K562 (cell line): ENCODE results near the gene TMEM229B. TPM values are rescaled to one million over a fixed set of nuclear protein-coding genes. Genes with fewer than 3 reads are reported as not detected.

Experiments
- ATAC-seq: fragments of 200-7000 bp; cut with Tn5 transposase; 3 replicates; pipeline ENCODE4 v1.9.1; 2020; ENCODE audit warnings: moderate library complexity
- BruUV-seq: library from RNA; stranded (reverse); fragments of 400-500 nt; replicated peaks from 2 replicates; lab custom pipeline; 2021; lab: Mats Ljungman, UMichigan
- CTCF ChIA-PET: fragments of 300-600 bp; formaldehyde crosslinking; extraction: SDS; loops from one replicate; lab custom pipeline; 2021; ENCODE audit warnings: low intra/inter-chr PET ratio; lab: Yijun Ruan, JAX
- POLR2A ChIA-PET: fragments of 300-600, 350-650 bp; sonication (Branson Sonifier 250); formaldehyde crosslinking; extraction: SDS; loops from one replicate; lab custom pipeline; 2021; ENCODE audit warnings: antibody characterized with exemption, inconsistent platforms; lab: Yijun Ruan, JAX
- DNase-seq, 4 experiments: peaks; one replicate each; pipeline versions ENCODE4 v3.0.0 to v3.0.0-alpha.2; 2011 to 2018; ENCODE audit warnings: low spot score in 3 of 4, mixed read lengths in 3 of 4; ENCODE audit errors: extremely low read depth in 1 of 4
- FAIRE-seq: peaks from 2 replicates; lab custom pipeline; 2011; peaks lifted over from hg19 to GRCh38; lab: Jason Lieb, UNC
- H2AFZ ChIP-seq: 2 replicates; pipeline ENCODE4 v1.6.0; 2011; ENCODE audit warnings: low read depth, low read length, control low read depth, inconsistent platforms
- H3K27ac ChIP-seq: fragments of 200-600 bp; 3 replicates; pipeline ENCODE4 v1.8.0; 2011; ENCODE audit warnings: low read depth, mild to moderate bottlenecking, control low read depth, inconsistent platforms, low read length, moderate library complexity, mixed read lengths; ENCODE audit errors: extremely low read depth
- H3K27me3 ChIP-seq, 2 experiments: fragments of 300-600 bp in 1 of 2; 2 replicates in 1 of 2; 3 replicates in 1 of 2; pipeline versions ENCODE4 v1.6.0 to v1.8.0; 2011; ENCODE audit warnings: inconsistent platforms in 2 of 2, low read length in 2 of 2, mild to moderate bottlenecking in 1 of 2, mixed read lengths in 1 of 2, moderate library complexity in 1 of 2; ENCODE audit not compliant: control insufficient read depth in 2 of 2, insufficient read depth in 2 of 2
- H3K36me3 ChIP-seq: fragments of 300-600 bp; 3 replicates; pipeline ENCODE4 v1.8.0; 2011; ENCODE audit warnings: mild to moderate bottlenecking, low read length, inconsistent platforms; ENCODE audit not compliant: control insufficient read depth, insufficient read depth
- H3K4me1 ChIP-seq, 2 experiments: fragments of 200-600 bp in 1 of 2; replicated peaks in 1 of 2; 2 replicates in 1 of 2; 3 replicates in 1 of 2; pipeline versions ENCODE4 v1.5.1 to v1.8.0; 2011; ENCODE audit warnings: inconsistent platforms in 2 of 2, low read length in 2 of 2, mild to moderate bottlenecking in 1 of 2, mixed read lengths in 1 of 2, moderate library complexity in 1 of 2; ENCODE audit not compliant: control insufficient read depth in 2 of 2, insufficient read depth in 2 of 2
- H3K4me2 ChIP-seq: 2 replicates; pipeline ENCODE4 v1.6.1; 2011; ENCODE audit warnings: low read length, control low read depth, inconsistent platforms, mixed read lengths; ENCODE audit not compliant: insufficient read depth
- H3K4me3 ChIP-seq: fragments of 200-600 bp; sonication (generic), shearing (Covaris generic); 2 replicates; pipeline ENCODE4 v1.5.1; 2016; ENCODE audit warnings: control low read depth, inconsistent platforms
- H3K79me2 ChIP-seq: fragments of 200-600 bp; 3 replicates; pipeline ENCODE4 v1.8.0; 2011; ENCODE audit warnings: low read length, inconsistent platforms; ENCODE audit not compliant: control insufficient read depth, insufficient read depth
- H3K9ac ChIP-seq, 2 experiments: 2 replicates each; pipeline versions ENCODE4 v1.6.0 to v1.6.1; 2011; ENCODE audit warnings: low read depth in 2 of 2, low read length in 2 of 2, control low read depth in 1 of 2, inconsistent platforms in 1 of 2, mild to moderate bottlenecking in 1 of 2, mixed read lengths in 1 of 2; ENCODE audit not compliant: insufficient read depth in 1 of 2
- H3K9me1 ChIP-seq: one replicate; pipeline ENCODE4 v1.6.0; 2011; ENCODE audit warnings: inconsistent platforms, mild to moderate bottlenecking, low read length, moderate library complexity; ENCODE audit not compliant: control insufficient read depth, insufficient read depth
- H3K9me3 ChIP-seq: replicated peaks from 2 replicates; pipeline ENCODE4 v1.5.1; 2011; ENCODE audit warnings: low read depth, low read length, inconsistent platforms; ENCODE audit not compliant: control insufficient read depth, insufficient read depth
- H4K20me1 ChIP-seq: replicated peaks from 2 replicates; pipeline ENCODE4 v1.6.1; 2011; ENCODE audit warnings: low read length, inconsistent platforms, mixed read lengths; ENCODE audit not compliant: control insufficient read depth, insufficient read depth
- CC2D1A ChIP-seq: fragments of 450-650 bp; IDR thresholded peaks from 2 replicates; pipeline ENCODE4 v1.6.1; 2017; ENCODE audit warnings: mild to moderate bottlenecking
- DLX4 ChIP-seq: fragments of 250-450 bp; sonication (Bioruptor Pico); IDR thresholded peaks from 2 replicates; pipeline ENCODE4 v1.6.1; 2021; ENCODE audit warnings: mild to moderate bottlenecking
- ETV1 ChIP-seq: fragments of 450-650 bp; conservative IDR thresholded peaks from 2 replicates; pipeline ENCODE4 v1.6.1; 2016; ENCODE audit warnings: missing genetic modification characterization, control low read depth, low read depth, missing compliant biosample characterization
- FOXO4 ChIP-seq: fragments of 450-650 bp; formaldehyde crosslinking; IDR thresholded peaks from 2 replicates; pipeline ENCODE4 v1.4.0; 2020; ENCODE audit warnings: mild to moderate bottlenecking, moderate library complexity
- HMG20A ChIP-seq: fragments of 450-650 bp; formaldehyde crosslinking; conservative IDR thresholded peaks from 2 replicates; pipeline ENCODE4 v1.4.0; 2020; ENCODE audit warnings: mild to moderate bottlenecking, mixed read lengths
- IRF9 ChIP-seq: fragments of 450-650 bp; IDR thresholded peaks from 2 replicates; pipeline ENCODE4 v1.6.1; 2016; ENCODE audit warnings: missing biosample characterization, missing genetic modification characterization
- MEF2D ChIP-seq: conservative IDR thresholded peaks from 2 replicates; pipeline ENCODE4 v1.6.1; 2016; ENCODE audit warnings: low read depth, missing genetic modification characterization, missing compliant biosample characterization
- MITF ChIP-seq: IDR thresholded peaks from 2 replicates; pipeline ENCODE4 v1.6.1; 2014; ENCODE audit warnings: antibody characterized with exemption
- NR4A1 ChIP-seq, 2 experiments: fragments of 250-450 bp in 1 of 2; fragments of 450-650 bp in 1 of 2; sonication (Bioruptor Pico) in 1 of 2; IDR thresholded peaks; 2 replicates each; pipeline versions ENCODE4 v1.4.0 to v1.6.1; 2016 to 2020; ENCODE audit warnings: mild to moderate bottlenecking in 2 of 2, missing compliant biosample characterization in 1 of 2, missing genetic modification characterization in 1 of 2, moderate library complexity in 1 of 2
- RUNX1 ChIP-seq: sonication (generic); IDR thresholded peaks from 2 replicates; pipeline ENCODE4 v1.6.1; 2016; ENCODE audit warnings: antibody characterized with exemption, low read depth
- ZKSCAN1 ChIP-seq: fragments of 150-350 bp; IDR thresholded peaks from 2 replicates; pipeline ENCODE4 v1.6.1; 2016; ENCODE audit warnings: low read depth, low read length
- ZNF174 ChIP-seq: fragments of 250-450 bp; sonication (Bioruptor Pico); IDR thresholded peaks from 2 replicates; pipeline ENCODE4 v1.4.0; 2020; ENCODE audit warnings: mild to moderate bottlenecking
- ZNF551 ChIP-seq: fragments of 250-450 bp; sonication (Bioruptor Pico); IDR thresholded peaks from 2 replicates; pipeline ENCODE4 v1.5.0; 2021; ENCODE audit warnings: mild to moderate bottlenecking, moderate library complexity
- WGBS: fragments of 100-300 bp; shearing (Covaris generic); methylation state at CpG from one replicate; pipeline ENCODE4 v1.1.6; 2016; ENCODE audit warnings: low coverage, mixed read lengths; ENCODE audit not compliant: insufficient coverage; ENCODE audit errors: missing lambda C conversion rate; 5-methylcytosine and 5-hydroxymethylcytosine counted together
- in situ Hi-C: fragments of 300-500 bp; cut with MboI; formaldehyde crosslinking; loops from 4 replicates; pipeline ENCODE4 v1.15.0; 2018; ENCODE audit warnings: inconsistent platforms, mixed read lengths
- intact Hi-C: fragments of 100-400 bp; cut with micrococcal nuclease; formaldehyde crosslinking; loops from 2 replicates; pipeline ENCODE4 v1.14.2; 2022
- polyA plus RNA-seq, 8 experiments: library from polyadenylated mRNA; depleted of rRNA in 4 of 8; stranded (reverse) in 5 of 8; unstranded in 3 of 8; fragments of >200 nt; fragmentation: Nextera tagmentation in 2 of 8; fragmentation: Illumina TruSeq in 1 of 8; extraction: Ambion mirVana in 2 of 8; extraction: Trizol in 1 of 8; gene quantifications; 2 replicates each; pipeline versions ENCODE4 v1.2.1 to v1.2.3, GENCODE V29; 2011 to 2014; ENCODE audit warnings: inconsistent platforms in 1 of 8, missing spikeins in 1 of 8
- total RNA-seq, 7 experiments: library from RNA; depleted of rRNA in 6 of 7; stranded (reverse); fragments of >200 nt in 6 of 7; fragmentation: Illumina TruSeq in 2 of 7; extraction: Trizol in 2 of 7; gene quantifications; 2 replicates each; pipeline versions ENCODE4 v1.2.1 to v1.2.3, GENCODE V29; 2011 to 2021; ENCODE audit warnings: low replicate concordance in 1 of 7

TMEM229B gene
- total and polyA plus RNA-seq, 9 of the 15 experiments (the other 6 are each of a cell fraction or from before 2014, with no cell fraction given) = not detected

- Histone ChIP-seq H3K27me3 (peaks cover 0 to 3% of the 10 kb centered on the region in 2 experiments; a peak in 2 of 5 replicates), H3K9me3 (no peaks in the 10 kb centered on the region), H4K20me1 (no peaks in the 10 kb centered on the region), H3K9ac (no peak overlapping the region), H3K27ac (no peak overlapping the region), H3K9me1 (no peaks in the 10 kb centered on the region), H3K4me2 (no peak overlapping the region), H3K4me3 (no peak overlapping the region), H3K36me3 (no peaks in the 10 kb centered on the region), H3K4me1 (no peaks in the 10 kb centered on the region; a peak in 2 of 5 replicates), H2AFZ (no peak overlapping the region), H3K79me2 (no peaks in the 10 kb centered on the region)
- POLR2A ChIA-PET = interaction anchor here (1.6 kb wide), 1 partner anchor 11 kb away, joined by 5 read pairs; no protein-coding TSS in a partner anchor
- DNase-seq (no peak), ATAC-seq (no peak), FAIRE-seq (no peak)
- in situ Hi-C loops (no loop called here), intact Hi-C loops (no loop called here)
- CTCF ChIA-PET = no interaction called here
- no peak for TF ChIP-seq DLX4
- no peak for TF ChIP-seq FOXO4 (CRISPR knock-in tag)
- TF ChIP-seq ETV1 (tag) = no peak
- TF ChIP-seq ZNF551 (CRISPR knock-in tag) = no peak
- TF ChIP-seq NR4A1 (CRISPR knock-in tag; IDR thresholded peaks at IDR 0.05) = no peak
- TF ChIP-seq NR4A1 (tag; IDR thresholded peaks at IDR 0.05) = no peak
- TF ChIP-seq RUNX1 = no peak
- no peak for TF ChIP-seq MITF
- no peak for TF ChIP-seq ZNF174 (CRISPR knock-in tag)
- TF ChIP-seq MEF2D (tag) = no peak
- TF ChIP-seq CC2D1A = no peak
- TF ChIP-seq HMG20A (CRISPR knock-in tag) = no peak
- no peak for TF ChIP-seq IRF9 (tag)
- no peak for TF ChIP-seq ZKSCAN1
- WGBS = 13% methylated on average over 1 of the region's 2 CpGs
- BruUV-seq = no TSS peak
Measured at GRCh38 chr14:67449096-67449495, 39.4 kb downstream of the TMEM229B start.
